Stimulated activated CD4-positive, alpha-beta T cell treated with anti-CD3 and anti-CD28 coated beads, Interleukin-4, amount 100 ng/mL, for 24 hours (primary cell): ENCODE data around the gene IP6K2.
"Not testable (repeated sequence)": the region's sequence is repeated elsewhere in the genome, so short reads cannot be mapped to it uniquely, and the experiment has no call there.

ENCODE experiments used
- DNase-seq: peaks from one replicate; pipeline ENCODE4 v3.0.0-alpha.2; 2020

Gene IP6K2, protein sequence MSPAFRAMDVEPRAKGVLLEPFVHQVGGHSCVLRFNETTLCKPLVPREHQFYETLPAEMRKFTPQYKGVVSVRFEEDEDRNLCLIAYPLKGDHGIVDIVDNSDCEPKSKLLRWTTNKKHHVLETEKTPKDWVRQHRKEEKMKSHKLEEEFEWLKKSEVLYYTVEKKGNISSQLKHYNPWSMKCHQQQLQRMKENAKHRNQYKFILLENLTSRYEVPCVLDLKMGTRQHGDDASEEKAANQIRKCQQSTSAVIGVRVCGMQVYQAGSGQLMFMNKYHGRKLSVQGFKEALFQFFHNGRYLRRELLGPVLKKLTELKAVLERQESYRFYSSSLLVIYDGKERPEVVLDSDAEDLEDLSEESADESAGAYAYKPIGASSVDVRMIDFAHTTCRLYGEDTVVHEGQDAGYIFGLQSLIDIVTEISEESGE

GRCh38 chr3:48716982-48717746 is at the start of gene IP6K2:
Gene IP6K2, minus strand, starts transcription at chr3:48717221. Its CDS starts 21,930 bp downstream, at chr3:48695291.
- DNase-seq = peak; percentile 99

- DNase-seq = no peak
Observed at GRCh38 chr3:48765376-48765775, 48.4 kb upstream of the IP6K2 start.

GRCh38 chr3:48762816-48763215 is 45.8 kb upstream of the IP6K2 start:
- no peak for DNase-seq

GRCh38 chr3:48759991-48760540 is 43.0 kb upstream of the IP6K2 start:
- DNase-seq = not testable (repeated sequence)

DNA sequence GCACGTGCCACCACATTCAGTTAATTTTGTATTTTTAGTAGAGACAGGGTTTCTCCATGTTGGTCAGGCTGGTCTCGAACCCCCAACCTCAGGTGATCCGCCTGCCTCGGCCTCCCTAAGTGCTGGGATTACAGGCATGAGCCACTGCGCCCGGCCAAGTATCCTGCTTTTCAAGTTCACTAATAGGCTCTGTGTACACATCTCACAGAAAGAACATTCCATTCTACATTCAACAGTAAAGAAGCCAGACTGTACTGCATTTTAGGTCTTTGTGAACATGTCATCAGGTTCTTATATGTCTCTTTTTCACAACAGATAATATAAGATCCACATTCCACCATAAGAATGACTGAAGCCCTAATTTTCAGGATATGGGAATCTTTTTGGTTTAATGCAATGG is 42.5 kb upstream of the IP6K2 start:
- DNase-seq = not testable (repeated sequence)

GRCh38 chr3:48759071-48759470 is 42.0 kb upstream of the IP6K2 start:
- DNase-seq = no peak

DNA sequence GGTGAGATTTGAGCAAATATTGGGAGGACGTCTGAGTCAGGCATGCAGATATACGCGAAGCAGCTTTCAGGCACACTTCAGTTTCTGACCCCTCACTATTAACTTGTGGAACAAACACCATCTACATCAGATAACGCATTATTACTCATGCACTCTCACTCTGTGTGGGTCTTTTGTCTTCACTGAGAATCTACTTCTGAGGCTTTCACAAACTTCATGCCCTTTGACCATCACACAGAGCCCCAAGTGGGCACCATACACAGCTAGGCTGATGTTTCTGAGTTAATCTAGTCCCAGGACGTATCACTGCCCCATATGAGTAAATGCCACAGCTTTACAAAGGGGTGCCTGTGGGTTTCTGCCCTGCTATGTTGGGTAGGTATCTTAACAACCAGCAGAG is 39.6 kb upstream of the IP6K2 start:
- no peak for DNase-seq

DNA sequence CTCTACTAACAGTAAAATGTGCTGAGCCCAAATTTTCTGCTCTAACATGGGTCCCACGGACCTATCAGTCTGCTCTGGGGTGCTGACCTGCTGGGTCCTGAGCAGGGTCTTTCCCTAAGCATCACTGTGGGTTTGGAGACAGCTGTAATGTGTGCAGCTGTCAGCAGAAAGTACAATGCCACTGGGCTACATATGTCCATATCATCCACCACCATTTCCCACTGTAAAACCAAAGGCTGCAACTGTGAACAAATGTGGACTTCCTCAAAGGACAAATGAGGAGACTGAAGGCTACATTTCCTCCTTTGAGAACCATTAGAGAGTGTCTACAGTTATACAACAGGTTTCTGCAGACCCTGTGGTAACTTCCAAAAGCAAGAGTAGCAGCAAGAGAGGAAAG is 33.8 kb upstream of the IP6K2 start:
- DNase-seq = no peak

DNA sequence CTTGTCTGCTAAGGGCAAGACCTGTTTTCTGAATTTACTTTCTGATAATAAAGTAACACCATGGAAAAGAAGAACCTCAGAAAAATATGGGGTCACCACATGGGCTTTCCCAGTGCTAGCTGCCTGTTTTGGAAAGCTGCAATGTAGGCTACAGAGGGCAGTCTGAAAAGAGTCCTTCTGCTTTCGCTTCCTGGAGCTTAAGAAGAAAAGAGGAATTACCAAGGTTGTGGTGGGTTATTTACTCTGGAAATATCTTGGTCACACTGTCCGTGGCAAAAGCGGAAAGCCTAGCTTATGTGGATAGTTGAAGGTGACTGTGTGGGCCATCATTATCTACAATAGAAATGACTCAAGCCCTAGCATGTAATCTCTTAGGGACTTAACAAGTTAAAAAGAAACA is 31.7 kb upstream of the IP6K2 start:
- no peak for DNase-seq

- DNase-seq = no peak
Observed at GRCh38 chr3:48747706-48748105, 30.7 kb upstream of the IP6K2 start.

DNA sequence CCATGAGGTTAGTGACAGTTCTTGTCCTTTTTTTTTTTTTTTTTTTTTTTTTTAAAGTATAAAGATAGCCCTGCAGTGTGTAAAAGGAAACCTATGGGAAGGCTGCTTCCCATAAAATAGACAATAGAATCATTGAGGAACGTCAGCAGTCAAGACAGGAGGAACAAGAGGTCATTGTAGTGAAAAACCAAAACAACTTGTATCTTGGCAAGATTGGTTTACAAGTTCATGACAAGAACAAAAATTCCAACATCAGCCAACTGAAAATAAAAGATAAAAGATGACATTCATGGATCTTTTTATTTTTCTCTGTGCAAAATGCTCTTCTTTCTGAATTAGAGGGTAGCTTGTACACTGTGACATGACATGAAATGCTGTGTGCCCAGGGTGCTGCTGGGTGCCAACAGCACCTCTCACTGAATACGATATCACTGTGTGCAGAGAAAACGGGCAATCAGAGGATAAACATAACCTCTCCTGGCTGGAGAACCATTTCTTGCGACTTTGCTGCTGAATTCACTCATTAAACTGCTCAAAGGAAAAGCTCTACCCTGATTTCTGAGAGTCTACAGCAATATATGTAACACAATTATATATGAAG is 30.1 kb upstream of the IP6K2 start:
- no peak for DNase-seq

DNA sequence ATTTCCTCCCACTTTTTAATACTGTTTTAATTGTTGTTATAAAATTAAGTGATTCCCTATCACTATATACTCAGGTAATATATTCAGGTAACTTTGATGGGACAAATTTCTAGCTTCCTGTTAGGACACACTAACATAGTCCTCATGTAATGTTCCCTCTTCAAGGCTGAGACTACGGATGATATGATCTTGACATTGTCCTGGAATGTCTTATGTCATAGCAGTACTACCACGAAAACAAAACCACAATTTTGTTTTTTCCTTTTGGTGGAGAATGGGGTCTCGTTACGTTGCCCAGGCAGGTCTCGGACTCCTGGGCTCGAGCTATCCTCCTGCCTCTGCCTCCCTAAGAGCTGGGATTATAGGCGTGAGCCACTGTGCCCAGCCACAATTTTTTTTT is 26.8 kb upstream of the IP6K2 start:
- no peak for DNase-seq

GRCh38 chr3:48741226-48741625 is 24.2 kb upstream of the IP6K2 start:
- DNase-seq = not testable (repeated sequence)

GRCh38 chr3:48739955-48740823 is 23.2 kb upstream of the IP6K2 start:
- peak; percentile 49 for DNase-seq

GRCh38 chr3:48739617-48739954 is 22.6 kb upstream of the IP6K2 start:
- no peak for DNase-seq

GRCh38 chr3:48738926-48739616 is 22.1 kb upstream of the IP6K2 start:
- DNase-seq = no peak

DNA sequence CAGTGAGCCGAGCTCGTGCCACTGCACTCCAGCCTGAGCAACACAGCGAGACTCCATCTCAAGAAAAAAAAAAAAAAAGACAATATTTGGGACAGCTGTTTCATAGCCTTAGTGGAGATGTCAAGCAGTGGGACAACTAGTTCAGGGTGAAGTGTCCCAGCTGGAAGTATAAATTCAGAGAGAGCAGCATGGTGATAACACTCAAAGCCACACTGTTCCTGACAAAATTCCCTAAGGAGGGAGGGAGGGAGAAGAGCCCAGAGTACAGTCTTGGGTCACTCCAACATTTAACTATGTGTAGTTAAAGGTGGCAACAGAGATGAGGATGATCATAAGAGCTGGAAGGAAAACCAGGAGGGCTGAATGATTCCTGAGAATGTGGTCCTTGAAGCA is 21.1 kb upstream of the IP6K2 start:
- no peak for DNase-seq

GRCh38 chr3:48735075-48735767 is 18.2 kb upstream of the IP6K2 start:
- DNase-seq = not testable (repeated sequence)

DNA sequence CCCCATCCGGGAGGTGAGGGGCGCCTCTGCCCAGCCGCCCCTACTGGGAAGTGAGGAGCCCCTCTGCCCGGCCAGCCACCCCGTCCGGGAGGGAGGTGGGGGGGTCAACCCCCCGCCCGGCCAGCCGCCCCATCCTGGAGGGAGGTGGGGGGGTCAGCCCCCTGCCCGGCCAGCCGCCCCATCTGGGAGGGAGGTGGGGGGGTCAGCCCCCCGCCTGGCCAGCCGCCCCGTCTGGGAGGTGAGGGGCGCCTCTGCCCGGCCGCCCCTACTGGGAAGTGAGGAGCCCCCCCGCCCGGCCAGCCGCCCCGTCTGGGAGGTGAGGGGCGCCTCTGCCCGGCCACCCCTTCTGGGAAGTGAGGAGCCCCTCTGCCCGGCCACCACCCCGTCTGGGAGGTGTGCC is 17.5 kb upstream of the IP6K2 start:
- DNase-seq = not testable (repeated sequence)

GRCh38 chr3:48733752-48734518 is 16.9 kb upstream of the IP6K2 start:
- not testable (repeated sequence) for DNase-seq
